Tibial artery (tissue), 4 donors: ENCODE data around the gene SUSD3.

ENCODE experiments used
- DNase-seq, 2 donors: peaks; one replicate each; pipeline ENCODE4 v3.0.0-alpha.2; 2019
- H3K27ac ChIP-seq, 2 donors: fragments of 200-600 bp; sonication (generic) in 1 of 2; 1 replicate in 1 of 2; 2 replicates in 1 of 2; pipeline ENCODE4 v1.5.1; 2018 to 2019; ENCODE audit warnings: mild to moderate bottlenecking in 1 of 2
- H3K27me3 ChIP-seq, 2 donors: fragments of 200-600 bp; sonication (generic) in 1 of 2; one replicate each; pipeline versions ENCODE4 v1.5.1 to v1.6.0; 2016 to 2019
- H3K36me3 ChIP-seq, 3 donors: fragments of 200-600 bp; sonication (generic) in 2 of 3; one replicate each; pipeline ENCODE4 v1.5.1; 2016 to 2019; ENCODE audit warnings: mild to moderate bottlenecking in 2 of 3
- H3K4me1 ChIP-seq, 4 donors: fragments of 200-600 bp; sonication (generic) in 2 of 4; 1 replicate in 3 of 4; 2 replicates in 1 of 4; pipeline ENCODE4 v1.5.1; 2016 to 2019
- H3K4me3 ChIP-seq, 2 donors: fragments of 200-600 bp; sonication (generic) in 1 of 2; 1 replicate in 1 of 2; 2 replicates in 1 of 2; pipeline ENCODE4 v1.5.1; 2018 to 2019; ENCODE audit warnings: mild to moderate bottlenecking in 2 of 2
- H3K9me3 ChIP-seq, 3 donors: fragments of 200-600 bp; sonication (generic) in 1 of 3; one replicate each; pipeline ENCODE4 v1.5.1; 2016 to 2019
- CTCF ChIP-seq, 2 experiments: fragments of 200-600 bp in 1 of 2; fragments of 450-650 bp in 1 of 2; IDR thresholded peaks; one replicate each; pipeline ENCODE4 v1.5.1; 2017 to 2019; ENCODE audit warnings: antibody characterized with exemption in 2 of 2, mild to moderate bottlenecking in 1 of 2, moderate library complexity in 1 of 2
- intact Hi-C: fragments of 100-400 bp; cut with DNase I; formaldehyde crosslinking; loops from one replicate; pipeline ENCODE4 v1.15.0; 2023; ENCODE audit warnings: low total_unique reads

The SUSD3 gene

GRCh38 chr9:93088656-93089015 is 30.1 kb downstream of the SUSD3 start:
- no peak overlapping the region for H3K4me3 ChIP-seq
- peaks cover 0 to 5% (median 2%) of the 10 kb centered on the region in 4 donors for H3K4me1 ChIP-seq
- peaks cover 8 to 14% (median 13%) of the 10 kb centered on the region in 3 donors for H3K9me3 ChIP-seq
- H3K27me3 ChIP-seq: no peaks in the 10 kb centered on the region
- intact Hi-C loops: no loop called here
- no peak for TF ChIP-seq CTCF (IDR thresholded peaks at IDR 0.05)
- H3K27ac ChIP-seq: no peak overlapping the region
- H3K36me3 ChIP-seq: peaks cover 0 to 9% (median 3%) of the 10 kb centered on the region in 3 donors
- DNase-seq: peak in 1 of 2 donors; percentile 11

- TF ChIP-seq CTCF (IDR thresholded peaks at IDR 0.05): no peak
- no peaks in the 10 kb centered on the region for H3K27me3 ChIP-seq
- no peak overlapping the region for H3K27ac ChIP-seq
- peaks cover 0 to 9% (median 3%) of the 10 kb centered on the region in 3 donors for H3K36me3 ChIP-seq
- peaks cover 0 to 9% (median 5%) of the 10 kb centered on the region in 4 donors for H3K4me1 ChIP-seq
- H3K4me3 ChIP-seq: no peak overlapping the region
- peaks cover 8 to 14% (median 13%) of the 10 kb centered on the region in 3 donors for H3K9me3 ChIP-seq
- peak in 1 of 2 donors; percentile 0 for DNase-seq
- intact Hi-C loops: no loop called here
These were observed 30.5 kb downstream of the SUSD3 start for GRCh38 chr9:93089024-93089423.

GRCh38 chr9:93089481-93089991 is 31.0 kb downstream of the SUSD3 start:
- H3K4me1 ChIP-seq: peaks cover 0 to 12% (median 6%) of the 10 kb centered on the region in 4 donors
- intact Hi-C loops: no loop called here
- H3K27me3 ChIP-seq: no peaks in the 10 kb centered on the region
- no peak for TF ChIP-seq CTCF (IDR thresholded peaks at IDR 0.05)
- peaks cover 0 to 4% (median 3%) of the 10 kb centered on the region in 3 donors for H3K36me3 ChIP-seq
- H3K27ac ChIP-seq: no peak overlapping the region
- no peak overlapping the region for H3K4me3 ChIP-seq
- H3K9me3 ChIP-seq: peaks cover 8 to 14% (median 13%) of the 10 kb centered on the region in 3 donors
- peak in 1 of 2 donors; percentile 35 for DNase-seq

GRCh38 chr9:93090091-93090655 is 31.7 kb downstream of the SUSD3 start:
- peaks cover 0 to 16% (median 12%) of the 10 kb centered on the region in 4 donors for H3K4me1 ChIP-seq
- intact Hi-C loops: loop anchor here (10.0 kb wide), 1 partner anchor 975 kb away; the partner anchor contains the start of gene SPTLC1

GRCh38 chr9:93091056-93091452 is 32.6 kb downstream of the SUSD3 start:
- no peak overlapping the region for H3K4me3 ChIP-seq
- H3K9me3 ChIP-seq: peaks cover 8 to 14% (median 13%) of the 10 kb centered on the region in 3 donors
- peaks cover 0 to 17% (median 12%) of the 10 kb centered on the region in 4 donors for H3K4me1 ChIP-seq
- no peak overlapping the region for H3K27ac ChIP-seq
- no peaks in the 10 kb centered on the region for H3K27me3 ChIP-seq
- intact Hi-C loops: loop anchor here (10.0 kb wide), 1 partner anchor 976 kb away; the partner anchor contains the start of gene SPTLC1
- peak in 1 of 2 donors; percentile 17 for DNase-seq
- TF ChIP-seq CTCF (IDR thresholded peaks at IDR 0.05): no peak
- no peaks in the 10 kb centered on the region for H3K36me3 ChIP-seq

More at GRCh38 chr9:93090091-93090655, 31.7 kb downstream of the SUSD3 start:
- Histone ChIP-seq H3K9me3 (peaks cover 8 to 14% (median 13%) of the 10 kb centered on the region in 3 donors), H3K4me3 (no peak overlapping the region), H3K27me3 (no peaks in the 10 kb centered on the region), H3K27ac (no peak overlapping the region), H3K36me3 (peaks cover 0 to 3% (median 0%) of the 10 kb centered on the region in 3 donors)
- no peak for TF ChIP-seq CTCF (IDR thresholded peaks at IDR 0.05)
- peak in 1 of 2 donors; percentile 17 for DNase-seq
